Activated CD4-positive, alpha-beta T cell treated with anti-CD3 and anti-CD28 coated beads, Interleukin-2, Interleukin-4, amounts not matched to agents 100 ng/mL and 50 ng/mL, durations not matched to agents 16 hours and 8 hours (primary cell): ENCODE measurements around the gene SNX30.
A peak's percentile ranks its signal among the peaks of the same experiment; 100 is the strongest.
"Not testable (repeated sequence)": the region's sequence is repeated elsewhere in the genome, so short reads cannot be mapped to it uniquely, and the experiment has no call there.

Experiments
- DNase-seq: peaks from one replicate; pipeline ENCODE4 v3.0.0-alpha.2; 2020; ENCODE audit warnings: low spot score

The SNX30 gene, protein sequence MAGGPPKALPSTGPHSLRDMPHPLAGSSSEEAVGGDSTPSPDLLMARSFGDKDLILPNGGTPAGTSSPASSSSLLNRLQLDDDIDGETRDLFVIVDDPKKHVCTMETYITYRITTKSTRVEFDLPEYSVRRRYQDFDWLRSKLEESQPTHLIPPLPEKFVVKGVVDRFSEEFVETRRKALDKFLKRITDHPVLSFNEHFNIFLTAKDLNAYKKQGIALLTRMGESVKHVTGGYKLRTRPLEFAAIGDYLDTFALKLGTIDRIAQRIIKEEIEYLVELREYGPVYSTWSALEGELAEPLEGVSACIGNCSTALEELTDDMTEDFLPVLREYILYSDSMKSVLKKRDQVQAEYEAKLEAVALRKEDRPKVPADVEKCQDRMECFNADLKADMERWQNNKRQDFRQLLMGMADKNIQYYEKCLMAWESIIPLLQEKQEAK

DNA sequence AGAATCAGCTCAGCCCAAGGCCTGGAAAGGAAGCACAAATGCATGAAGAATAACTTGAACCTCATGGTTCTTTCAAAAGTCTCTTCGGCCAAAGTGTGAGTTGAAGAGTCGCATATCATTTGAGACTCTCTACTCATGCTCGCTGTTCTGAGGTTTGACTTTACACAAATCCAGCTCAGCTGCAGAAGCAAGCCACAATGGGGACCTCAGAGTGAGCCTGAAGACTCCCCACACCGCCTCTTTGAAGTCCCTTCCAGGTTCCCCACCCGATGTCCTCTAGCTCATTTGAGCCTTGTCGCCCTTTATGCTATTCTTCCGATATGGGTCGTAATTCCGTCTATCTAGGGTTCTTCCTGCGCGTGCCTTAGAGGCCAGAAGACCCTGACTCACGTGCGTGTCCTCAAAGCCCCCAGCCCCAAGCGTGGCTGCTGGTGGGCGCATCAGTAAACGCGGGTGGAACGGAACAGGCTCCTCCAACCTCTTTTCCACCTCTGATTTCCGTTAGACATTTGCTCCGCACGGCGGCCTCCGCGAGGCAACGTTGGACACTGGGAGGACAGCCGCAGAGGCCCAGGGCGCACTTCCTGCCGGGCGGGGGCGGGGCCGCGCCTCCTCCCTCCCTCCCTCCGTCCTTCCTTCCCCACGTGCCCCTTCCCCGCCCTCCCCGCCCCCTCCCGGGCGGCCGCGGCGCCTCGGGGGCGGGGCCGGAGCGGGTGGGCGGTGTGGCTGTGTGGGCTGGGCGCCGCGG is at the start of gene SNX30:
TSS of gene SNX30 (plus strand) at position 745 of the 748 bp plus-strand sequence. CDS start 242 bp downstream, outside the sequence.
- DNase-seq, result peak; percentile 81

DNA sequence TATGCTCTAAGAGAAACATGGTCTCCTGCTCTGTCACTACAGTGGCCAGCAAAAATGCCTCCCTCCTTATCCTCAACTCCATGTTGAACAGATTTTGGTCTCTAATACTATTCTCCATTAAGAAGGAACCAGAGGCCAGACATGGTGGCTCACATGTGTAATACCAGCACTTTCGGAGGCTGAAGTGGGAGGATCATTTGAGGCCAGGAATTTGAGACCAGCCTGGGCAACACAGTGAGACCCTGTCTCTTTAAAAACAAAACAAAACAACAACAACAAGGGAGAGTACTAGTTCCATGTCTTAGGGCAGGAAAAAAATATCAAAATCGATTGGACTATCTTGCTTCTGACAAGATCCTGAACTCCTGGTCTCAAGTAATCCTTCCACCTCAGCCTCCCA is 47.3 kb upstream of the SNX30 start:
- DNase-seq, result no peak

DNA sequence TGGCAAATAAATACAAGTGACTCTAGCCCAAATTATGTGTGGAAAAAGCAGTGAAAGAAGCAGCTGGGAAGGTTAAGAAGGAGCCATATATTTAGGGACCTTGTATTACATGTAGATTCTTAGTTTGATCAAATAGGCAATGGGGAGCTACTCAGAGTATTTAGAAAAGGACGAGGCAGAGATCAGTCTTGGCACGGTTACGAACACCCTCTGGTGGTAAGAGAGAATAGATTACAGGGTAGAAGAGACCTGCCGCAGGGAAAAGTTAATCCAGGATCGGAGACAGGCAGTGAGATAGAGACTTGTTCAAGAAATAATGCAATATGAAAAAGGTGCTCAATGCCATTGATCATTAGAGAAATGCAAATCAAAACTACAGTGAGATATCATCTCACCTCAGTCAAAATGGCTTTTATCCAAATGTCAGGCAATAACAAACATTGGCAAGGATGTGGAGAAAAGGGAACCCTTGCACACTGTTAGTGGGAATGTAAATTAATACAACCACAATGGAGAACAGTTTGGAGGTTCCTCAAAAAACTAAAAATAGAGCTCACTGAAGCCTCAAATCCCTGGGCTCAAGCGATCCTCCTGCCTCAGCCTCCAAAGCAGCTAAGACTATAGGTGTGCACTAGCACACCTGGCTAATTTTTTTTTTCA is 44.7 kb upstream of the SNX30 start:
- no peak for DNase-seq

DNA sequence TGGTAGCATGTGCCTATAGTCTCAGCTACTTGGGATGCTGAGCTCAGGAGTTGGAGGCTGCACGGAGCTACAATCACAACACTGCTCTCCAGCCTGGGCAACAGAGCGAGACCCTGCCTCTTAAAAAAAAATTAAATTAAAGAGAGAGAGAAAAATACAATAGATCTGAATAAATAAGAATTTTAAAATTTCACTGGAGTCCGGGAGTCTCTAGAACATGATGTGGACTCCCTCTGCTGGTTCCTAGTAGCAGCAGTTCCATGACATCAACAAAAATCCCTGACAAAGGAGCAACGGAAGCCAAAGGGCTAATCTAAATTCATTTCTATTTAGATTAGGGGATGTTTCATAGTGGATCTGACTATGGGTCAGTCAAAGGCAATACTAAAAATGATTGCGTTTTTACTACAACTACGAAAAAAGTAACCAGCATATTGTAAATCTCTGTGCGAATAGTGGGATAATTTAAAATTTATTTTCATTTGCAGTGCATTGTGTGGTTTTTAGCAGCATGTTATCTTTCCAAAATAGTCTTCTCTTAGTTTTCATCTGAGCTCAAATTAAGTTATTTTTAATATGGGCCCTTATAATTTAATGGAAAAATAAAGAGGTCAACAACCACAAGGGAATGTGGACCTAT is 39.4 kb upstream of the SNX30 start:
- no peak for DNase-seq

- DNase-seq, result no peak
Observed at GRCh38 chr9:112712678-112713077, 37.9 kb upstream of the SNX30 start.

DNA sequence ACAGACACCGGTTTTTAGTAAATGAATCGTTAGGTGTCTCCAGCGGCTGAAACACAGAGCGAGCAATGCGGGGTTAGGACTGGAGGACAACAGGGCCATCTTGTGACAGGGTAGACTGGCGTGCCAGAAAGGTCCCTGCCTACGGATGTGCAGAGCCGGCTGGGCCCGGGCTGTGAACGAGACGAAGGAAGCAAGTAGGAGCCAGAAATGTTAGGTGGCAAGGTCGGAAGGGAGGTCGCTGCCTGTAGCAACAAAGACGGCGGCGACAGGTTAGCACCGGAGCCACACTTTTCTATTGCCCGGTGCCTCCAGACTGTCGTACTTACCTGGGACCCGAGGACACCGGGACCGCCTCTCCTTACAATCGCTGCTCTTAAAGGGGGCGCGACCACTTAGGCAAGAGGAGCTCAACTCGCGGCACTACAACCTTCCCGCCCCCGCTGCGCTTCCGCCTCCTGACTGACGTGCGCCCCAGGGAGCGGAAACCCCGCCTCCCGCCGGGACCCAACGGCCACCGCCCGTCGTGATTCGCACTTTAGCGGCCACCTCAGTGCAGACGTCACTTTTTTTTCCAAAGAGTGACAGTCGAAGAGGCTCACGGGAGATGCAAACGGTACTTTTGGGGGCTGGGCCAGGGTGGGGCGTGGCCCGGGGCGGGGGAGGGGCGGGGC is 32.8 kb upstream of the SNX30 start, which contains the start of gene INIP:
TSS of gene INIP (minus strand) at position 457 of the 671 bp plus-strand sequence. CDS start 1,632 bp downstream, outside the sequence.
- DNase-seq, result peak; percentile 98

GRCh38 chr9:112719241-112719691 is 31.3 kb upstream of the SNX30 start:
- DNase-seq, result peak; percentile 42

DNA sequence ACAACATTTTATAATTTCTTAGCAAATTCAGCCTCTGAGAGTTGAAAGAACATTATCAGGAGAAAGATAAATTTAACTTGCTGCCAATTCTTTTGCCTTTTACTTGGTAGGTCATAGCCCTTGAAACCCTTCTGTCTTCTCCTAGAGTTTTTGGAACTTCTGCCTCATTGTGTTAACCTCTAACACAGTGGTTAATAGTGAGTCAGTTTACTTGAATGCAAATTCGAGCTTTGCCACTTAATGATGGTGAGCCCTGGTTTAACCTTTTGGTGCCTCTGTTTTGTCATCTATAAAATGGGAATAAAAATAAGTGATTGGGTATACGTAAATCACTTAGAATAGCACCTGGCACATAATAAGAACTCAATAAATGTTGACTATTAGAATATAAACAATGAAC is 30.9 kb upstream of the SNX30 start:
- no peak for DNase-seq

DNA sequence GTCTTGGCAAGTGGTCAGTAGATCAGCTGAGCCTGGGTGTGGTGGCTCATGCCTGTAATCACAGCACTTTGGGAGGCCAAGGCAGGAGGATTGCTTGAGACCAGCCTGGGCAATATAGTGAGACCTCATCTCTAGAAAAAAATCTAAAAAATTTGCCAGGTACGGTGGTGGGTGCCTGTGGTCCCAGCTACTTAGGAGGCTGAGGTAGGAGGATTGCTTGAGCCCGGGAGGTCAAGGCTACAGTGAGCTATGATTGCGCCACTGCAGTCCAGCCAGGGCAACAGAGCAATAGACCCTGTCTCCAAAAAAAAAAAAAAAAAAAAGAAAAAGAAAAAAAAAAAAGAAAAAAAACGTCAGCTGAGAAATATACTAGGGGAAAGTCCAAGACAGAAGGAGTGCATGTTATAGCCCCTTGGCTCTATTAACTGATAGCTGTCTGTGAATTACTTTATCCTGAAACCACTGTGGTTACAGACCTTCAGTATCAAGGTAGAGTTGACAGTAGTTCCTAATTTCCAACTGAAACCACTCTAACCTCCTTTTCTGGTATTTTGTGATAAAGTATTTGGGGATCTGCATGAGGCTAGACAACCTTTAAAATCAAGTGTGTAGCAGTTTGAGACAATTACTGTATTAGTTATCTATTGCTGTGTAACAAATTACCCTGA is 30.3 kb upstream of the SNX30 start:
- DNase-seq, result no peak

DNA sequence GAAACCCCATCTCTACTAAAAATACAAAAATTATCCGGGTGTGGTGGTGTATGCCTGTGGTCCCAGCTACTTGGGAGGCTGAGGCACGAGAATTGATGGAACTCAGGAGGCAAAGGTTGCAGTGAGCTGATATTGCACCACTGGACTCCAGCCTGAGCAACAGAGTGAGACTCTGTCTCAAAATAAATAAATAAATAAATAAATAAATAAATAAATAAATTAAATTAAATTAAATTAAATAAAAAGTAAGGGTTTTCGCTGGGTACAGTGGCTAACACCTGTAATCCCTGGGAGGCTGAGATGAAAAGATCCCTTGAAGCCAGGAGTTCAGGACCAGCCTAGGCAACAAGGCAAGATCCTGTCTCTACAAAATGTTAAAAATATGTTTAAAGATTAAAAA is 27.8 kb upstream of the SNX30 start:
- not testable (repeated sequence) for DNase-seq

GRCh38 chr9:112725961-112726360 is 24.6 kb upstream of the SNX30 start:
- no peak for DNase-seq

DNA sequence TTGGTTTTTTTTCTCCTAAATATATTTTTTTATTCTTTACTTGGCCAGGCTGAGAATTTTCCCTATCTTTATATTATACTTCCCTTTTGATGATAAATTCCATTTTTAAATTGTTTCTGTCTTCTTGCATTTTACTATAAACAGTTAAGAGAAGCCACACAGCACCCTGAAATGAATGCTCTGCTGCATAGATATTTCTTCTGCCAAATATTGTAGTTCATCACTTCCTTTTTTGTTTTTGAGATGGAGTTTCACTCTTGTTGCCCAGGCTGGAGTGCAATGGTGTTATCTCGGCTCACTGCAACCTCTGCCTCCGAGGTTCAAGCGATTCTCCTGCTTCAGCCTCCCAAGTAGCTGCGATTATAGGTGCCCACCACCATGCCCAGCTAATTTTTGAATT is 24.1 kb upstream of the SNX30 start:
- DNase-seq, result no peak

DNA sequence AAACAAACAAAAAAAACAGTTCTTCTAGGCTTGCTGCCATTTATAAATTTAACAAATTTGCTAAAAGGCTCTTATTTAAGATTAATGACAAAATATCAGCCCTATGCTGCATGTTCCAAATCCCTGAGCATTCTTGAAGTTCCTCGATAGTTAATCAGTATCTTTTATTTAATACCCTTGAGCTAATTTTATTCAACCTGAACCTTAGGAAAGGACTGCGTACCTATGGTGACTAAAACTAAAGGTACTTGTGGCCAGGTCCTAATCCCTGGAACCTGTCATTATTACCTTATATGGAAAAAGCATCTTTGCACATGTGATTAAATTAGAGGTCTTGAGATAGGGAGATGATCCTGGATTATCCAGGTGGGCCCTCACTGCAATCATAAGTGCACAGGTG is 22.2 kb upstream of the SNX30 start:
- DNase-seq, result no peak

GRCh38 chr9:112731971-112732370 is 18.6 kb upstream of the SNX30 start:
- no peak for DNase-seq

GRCh38 chr9:112734892-112735291 is 15.7 kb upstream of the SNX30 start:
- no peak for DNase-seq

- DNase-seq, result no peak
Observed at GRCh38 chr9:112743216-112743836, 7.2 kb upstream of the SNX30 start.

GRCh38 chr9:112744177-112744576 is 6.4 kb upstream of the SNX30 start:
- DNase-seq, result no peak

- DNase-seq, result no peak
Observed at GRCh38 chr9:112747094-112747493, 3.5 kb upstream of the SNX30 start.

- no peak for DNase-seq
Observed at GRCh38 chr9:112750764-112751055, 150 bp downstream of the SNX30 start.

GRCh38 chr9:112751056-112751795 is 666 bp downstream of the SNX30 start:
- peak; percentile 64 for DNase-seq
